ENCODE results near the gene LYSMD3. TPM values are rescaled to one million over a fixed set of nuclear protein-coding genes. Genes with fewer than 3 reads are reported as not detected.

LYSMD3 gene
- total RNA-seq, 4 donors from 2014 or later = 10.8 to 21.9 (median 15.0) TPM

GRCh38 chr5:90558344-90559192 lies 29.2 kb upstream of the LYSMD3 start, which contains the start of gene ADGRV1:
TSS of gene ADGRV1 (plus strand) at chr5:90558797. CDS start at chr5:90558896, 99 bp downstream.
- no peaks in the 10 kb centered on the region for H3K9me3 ChIP-seq
- H3K4me3 ChIP-seq = peak within 1 kb of the TSS in 3 of 4 donors; percentile 9 to 45 (median 34)
- TF ChIP-seq CTCF (IDR thresholded peaks at IDR 0.05) = no peak
- TF ChIP-seq POLR2A (IDR thresholded peaks at IDR 0.05) = peak in 1 of 2 donors; percentile 15
- peaks cover 0 to 10% (median 4%) of the 10 kb centered on the region in 4 donors for H3K4me1 ChIP-seq
- H3K27me3 ChIP-seq = peaks cover 0 to 10% of the 10 kb centered on the region in 2 donors
- H3K27ac ChIP-seq = no peak within 1 kb of the TSS
- DNase-seq = peak in 2 of 3 donors; percentile 58 to 68
- no peaks in the 10 kb centered on the region for H3K36me3 ChIP-seq

GRCh38 chr5:90557871-90558270 lies 28.5 kb upstream of the LYSMD3 start:
- H3K27ac ChIP-seq = no peak overlapping the region

GRCh38 chr5:90557391-90557790 lies 28.0 kb upstream of the LYSMD3 start:
- H3K4me1 ChIP-seq = peaks cover 0 to 10% (median 4%) of the 10 kb centered on the region in 4 donors
- no peak for DNase-seq
- H3K9me3 ChIP-seq = no peaks in the 10 kb centered on the region
- no peak for TF ChIP-seq CTCF (IDR thresholded peaks at IDR 0.05)
- no peak for TF ChIP-seq POLR2A (IDR thresholded peaks at IDR 0.05)
- H3K36me3 ChIP-seq = no peaks in the 10 kb centered on the region
- no peak overlapping the region for H3K4me3 ChIP-seq
- no peak overlapping the region for H3K27ac ChIP-seq
- peaks cover 0 to 10% of the 10 kb centered on the region in 2 donors for H3K27me3 ChIP-seq

More at GRCh38 chr5:90557871-90558270, 28.5 kb upstream of the LYSMD3 start:
- Histone ChIP-seq H3K27me3 (peaks cover 0 to 10% of the 10 kb centered on the region in 2 donors), H3K9me3 (no peaks in the 10 kb centered on the region), H3K4me3 (peak overlapping the region in 2 of 4 donors; percentile 34 to 45), H3K4me1 (peaks cover 0 to 10% (median 4%) of the 10 kb centered on the region in 4 donors), H3K36me3 (no peaks in the 10 kb centered on the region)
- DNase-seq = no peak
- TF ChIP-seq POLR2A (IDR thresholded peaks at IDR 0.05) (no peak), CTCF (IDR thresholded peaks at IDR 0.05) (no peak)

GRCh38 chr5:90555666-90556065 lies 26.3 kb upstream of the LYSMD3 start:
- H3K27ac ChIP-seq = no peak overlapping the region
- peaks cover 0 to 10% of the 10 kb centered on the region in 2 donors for H3K27me3 ChIP-seq
- peaks cover 0 to 10% (median 4%) of the 10 kb centered on the region in 4 donors for H3K4me1 ChIP-seq
- no peak for DNase-seq
- no peak for TF ChIP-seq POLR2A (IDR thresholded peaks at IDR 0.05)
- TF ChIP-seq CTCF (IDR thresholded peaks at IDR 0.05) = no peak
- no peak overlapping the region for H3K4me3 ChIP-seq
- no peaks in the 10 kb centered on the region for H3K36me3 ChIP-seq
- no peaks in the 10 kb centered on the region for H3K9me3 ChIP-seq

- TF ChIP-seq POLR2A (IDR thresholded peaks at IDR 0.05) (no peak), CTCF (IDR thresholded peaks at IDR 0.05) (no peak)
- no peak overlapping the region for H3K27ac ChIP-seq
- no peak for DNase-seq
- H3K4me3 ChIP-seq = no peak overlapping the region
- H3K9me3 ChIP-seq = no peaks in the 10 kb centered on the region
- H3K36me3 ChIP-seq = no peaks in the 10 kb centered on the region
- peaks cover 0 to 10% (median 4%) of the 10 kb centered on the region in 4 donors for H3K4me1 ChIP-seq
- H3K27me3 ChIP-seq = peaks cover 0 to 10% of the 10 kb centered on the region in 2 donors
Observed at GRCh38 chr5:90554358-90555006, 25.1 kb upstream of the LYSMD3 start.

All from Peyer's patch (tissue), 4 donors.